ENCODE results near the gene POLR3K. TPM values are rescaled to one million over a fixed set of nuclear protein-coding genes. Genes with fewer than 3 reads are reported as not detected.
"Not testable (repeated sequence)": the region's sequence is repeated elsewhere in the genome, so short reads cannot be mapped to it uniquely, and the experiment has no call there.

The POLR3K gene
- total RNA-seq, 1 experiment from 2014 or later: 22.7 TPM

DNA sequence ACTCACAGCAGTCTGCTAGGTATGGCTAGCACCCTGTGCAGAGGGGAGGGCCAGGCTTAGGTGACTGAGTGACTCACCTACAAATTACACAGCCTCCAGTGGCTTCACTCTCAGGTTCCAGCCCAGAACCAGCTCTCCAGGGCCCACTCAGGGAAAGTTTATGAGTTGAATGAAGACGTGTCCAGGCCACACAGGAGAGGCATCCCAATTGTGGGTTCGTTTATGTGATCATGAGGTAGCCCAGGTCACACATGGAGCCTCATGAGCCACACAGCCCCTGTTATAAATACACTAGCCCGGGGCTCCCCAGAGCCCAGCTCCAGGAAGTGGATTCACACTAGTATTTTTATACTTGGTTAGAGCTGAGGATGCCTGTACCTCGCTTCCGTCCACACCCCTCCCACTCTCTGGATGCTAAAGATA, 27.5 kb downstream of the POLR3K start:
- H2AFZ ChIP-seq (ENCODE audit: low read depth, low read length, poor library complexity, severe bottlenecking); CTCF ChIA-PET; H3K4me3 ChIP-seq (replicated peaks in 1 of 2; ENCODE audit: low read depth in 1 of 2, low read length in 2 of 2); DNase-seq (ENCODE audit: low read depth, low spot score); POLR2A ChIA-PET; BruUV-seq (replicated peaks); H4K20me1 ChIP-seq (ENCODE audit: insufficient read depth); H3K36me3 ChIP-seq (ENCODE audit: control insufficient read depth in 1 of 2, insufficient read depth in 2 of 2, low read length in 2 of 2); H3K9me3 ChIP-seq (ENCODE audit: control insufficient read depth in 1 of 2, insufficient read depth in 1 of 2, low read depth in 1 of 2, low read length in 2 of 2); H3K4me2 ChIP-seq (ENCODE audit: low read length); H3K9me2 ChIP-seq (ENCODE audit: insufficient read depth); H3K27ac ChIP-seq (ENCODE audit: low read depth, low read length); H3K27me3 ChIP-seq (ENCODE audit: insufficient read depth, low read length); H3K9ac ChIP-seq (ENCODE audit: low read length); intact Hi-C loops (cut with micrococcal nuclease); H3K4me1 ChIP-seq (ENCODE audit: control insufficient read depth in 1 of 2, insufficient read depth in 2 of 2, low read length in 2 of 2); H3K79me2 ChIP-seq (ENCODE audit: insufficient read depth, low read length); RAD21 ChIA-PET (ENCODE audit: low non-redundant PET in 1 of 2, low total read pairs in 2 of 2, uncharacterized antibody in 2 of 2, unreplicated experiment in 2 of 2): not testable (repeated sequence)
- ATAC-seq: peak; percentile 52

DNA sequence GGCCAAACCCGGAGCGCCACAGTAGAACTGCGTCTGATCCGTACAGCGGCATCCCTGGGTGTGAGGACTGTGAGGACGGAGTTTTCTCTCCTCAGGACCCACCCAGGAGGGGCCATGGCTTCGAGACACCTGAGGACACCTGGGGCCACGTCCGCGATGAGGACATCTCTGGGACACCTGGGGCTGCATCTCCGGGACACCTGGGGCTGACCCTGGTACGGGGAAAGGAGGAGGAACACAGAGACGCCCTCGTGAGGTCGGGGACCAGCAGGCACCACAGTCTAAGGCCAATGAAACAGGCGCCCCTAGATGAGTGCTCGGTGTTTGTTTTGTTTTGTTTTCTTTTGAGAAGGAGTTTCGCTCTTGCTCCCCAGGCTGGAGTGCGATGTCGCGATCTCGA, 29.3 kb downstream of the POLR3K start:
- H3K9me3 ChIP-seq (ENCODE audit: control insufficient read depth in 1 of 2, insufficient read depth in 1 of 2, low read depth in 1 of 2, low read length in 2 of 2); H3K27ac ChIP-seq (ENCODE audit: low read depth, low read length); H3K4me1 ChIP-seq (ENCODE audit: control insufficient read depth in 1 of 2, insufficient read depth in 2 of 2, low read length in 2 of 2); H3K79me2 ChIP-seq (ENCODE audit: insufficient read depth, low read length); POLR2A ChIA-PET; RAD21 ChIA-PET (ENCODE audit: low non-redundant PET in 1 of 2, low total read pairs in 2 of 2, uncharacterized antibody in 2 of 2, unreplicated experiment in 2 of 2); H3K9me2 ChIP-seq (ENCODE audit: insufficient read depth); ATAC-seq; H4K20me1 ChIP-seq (ENCODE audit: insufficient read depth); DNase-seq (ENCODE audit: low read depth, low spot score); BruUV-seq (replicated peaks); H3K4me3 ChIP-seq (replicated peaks in 1 of 2; ENCODE audit: low read depth in 1 of 2, low read length in 2 of 2); H3K36me3 ChIP-seq (ENCODE audit: control insufficient read depth in 1 of 2, insufficient read depth in 2 of 2, low read length in 2 of 2); intact Hi-C loops (cut with micrococcal nuclease); H3K9ac ChIP-seq (ENCODE audit: low read length); H3K4me2 ChIP-seq (ENCODE audit: low read length); H2AFZ ChIP-seq (ENCODE audit: low read depth, low read length, poor library complexity, severe bottlenecking); H3K27me3 ChIP-seq (ENCODE audit: insufficient read depth, low read length): not testable (repeated sequence)
- CTCF ChIA-PET: interaction anchor here (0.7 kb wide), 1 partner anchor 346 kb away, joined by 3 read pairs; the partner anchor contains the start of gene MRPL28

DNA sequence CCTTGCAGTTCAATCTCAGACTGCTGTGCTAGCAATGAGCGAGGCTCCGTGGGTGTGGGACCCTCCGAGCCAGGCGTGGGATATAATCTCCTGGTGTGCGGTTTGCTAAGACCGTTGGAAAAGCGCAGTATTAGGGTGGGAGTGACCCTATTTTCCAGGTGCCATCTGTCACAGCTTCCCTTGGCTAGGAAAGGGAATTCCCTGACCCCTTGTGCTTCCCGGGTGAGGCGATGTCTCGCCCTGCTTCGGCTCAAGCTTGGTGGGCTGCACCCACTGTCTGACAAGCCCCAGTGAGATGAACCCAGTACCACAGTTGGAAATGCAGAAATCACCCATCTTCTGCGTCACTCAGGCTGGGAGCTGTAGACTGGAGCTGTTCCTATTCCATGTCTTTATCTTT, 32.5 kb downstream of the POLR3K start:
- H3K9me3 ChIP-seq (ENCODE audit: control insufficient read depth in 1 of 2, insufficient read depth in 1 of 2, low read depth in 1 of 2, low read length in 2 of 2); H3K4me1 ChIP-seq (ENCODE audit: control insufficient read depth in 1 of 2, insufficient read depth in 2 of 2, low read length in 2 of 2); H3K9ac ChIP-seq (ENCODE audit: low read length); H3K36me3 ChIP-seq (ENCODE audit: control insufficient read depth in 1 of 2, insufficient read depth in 2 of 2, low read length in 2 of 2); BruUV-seq (replicated peaks); CTCF ChIA-PET; POLR2A ChIA-PET; intact Hi-C loops (cut with micrococcal nuclease); H4K20me1 ChIP-seq (ENCODE audit: insufficient read depth); DNase-seq (ENCODE audit: low read depth, low spot score); H3K4me3 ChIP-seq (replicated peaks in 1 of 2; ENCODE audit: low read depth in 1 of 2, low read length in 2 of 2); H2AFZ ChIP-seq (ENCODE audit: low read depth, low read length, poor library complexity, severe bottlenecking); H3K27ac ChIP-seq (ENCODE audit: low read depth, low read length); H3K4me2 ChIP-seq (ENCODE audit: low read length); H3K27me3 ChIP-seq (ENCODE audit: insufficient read depth, low read length); ATAC-seq; RAD21 ChIA-PET (ENCODE audit: low non-redundant PET in 1 of 2, low total read pairs in 2 of 2, uncharacterized antibody in 2 of 2, unreplicated experiment in 2 of 2); H3K9me2 ChIP-seq (ENCODE audit: insufficient read depth); H3K79me2 ChIP-seq (ENCODE audit: insufficient read depth, low read length): not testable (repeated sequence)

GRCh38 chr16:17062-17765, 36.2 kb downstream of the POLR3K start:
- RAD21 ChIA-PET (ENCODE audit: low non-redundant PET in 1 of 2, low total read pairs in 2 of 2, uncharacterized antibody in 2 of 2, unreplicated experiment in 2 of 2); H3K9me3 ChIP-seq (ENCODE audit: control insufficient read depth in 1 of 2, insufficient read depth in 1 of 2, low read depth in 1 of 2, low read length in 2 of 2); ATAC-seq; H2AFZ ChIP-seq (ENCODE audit: low read depth, low read length, poor library complexity, severe bottlenecking); H3K36me3 ChIP-seq (ENCODE audit: control insufficient read depth in 1 of 2, insufficient read depth in 2 of 2, low read length in 2 of 2); H3K27ac ChIP-seq (ENCODE audit: low read depth, low read length); intact Hi-C loops (cut with micrococcal nuclease); H3K79me2 ChIP-seq (ENCODE audit: insufficient read depth, low read length); CTCF ChIA-PET; H4K20me1 ChIP-seq (ENCODE audit: insufficient read depth); H3K4me1 ChIP-seq (ENCODE audit: control insufficient read depth in 1 of 2, insufficient read depth in 2 of 2, low read length in 2 of 2); DNase-seq (ENCODE audit: low read depth, low spot score); H3K9ac ChIP-seq (ENCODE audit: low read length); H3K9me2 ChIP-seq (ENCODE audit: insufficient read depth); H3K27me3 ChIP-seq (ENCODE audit: insufficient read depth, low read length); POLR2A ChIA-PET; BruUV-seq (replicated peaks); H3K4me2 ChIP-seq (ENCODE audit: low read length); H3K4me3 ChIP-seq (replicated peaks in 1 of 2; ENCODE audit: low read depth in 1 of 2, low read length in 2 of 2): not testable (repeated sequence)
